PC-9 (cell line): ENCODE measurements around the gene LRMDA. TPM values are rescaled to one million over a fixed set of nuclear protein-coding genes. Genes with fewer than 3 reads are reported as not detected.

ENCODE experiments used
- BruUV-seq: library from RNA; stranded (reverse); fragments of 400-500 nt; replicated peaks from 2 replicates; lab custom pipeline; 2021; lab: Mats Ljungman, UMichigan
- CTCF ChIA-PET: fragments of 300-600 bp; sonication (Branson Sonifier 250); formaldehyde crosslinking; loops from one replicate; lab custom pipeline; 2022; ENCODE audit warnings: antibody characterized with exemption; lab: Charles Lee
- POLR2A ChIA-PET: fragments of 300-600 bp; sonication (Branson Sonifier 250); formaldehyde crosslinking; loops from one replicate; lab custom pipeline; 2022; ENCODE audit warnings: antibody characterized with exemption; ENCODE audit not compliant: unreplicated experiment; lab: Charles Lee
- DNase-seq, 2 experiments: peaks; one replicate each; pipeline versions ENCODE4 v3.0.0 to v3.0.0-alpha.2; 2015 to 2022; ENCODE audit warnings: mixed read lengths in 1 of 2
- H2AFZ ChIP-seq: fragments of 200-600 bp; sonication (generic); 2 replicates; pipeline ENCODE4 v1.8.1; 2017; ENCODE audit warnings: antibody characterized with exemption
- H3F3A ChIP-seq: fragments of 200-600 bp; sonication (generic); 2 replicates; pipeline ENCODE4 v1.8.1; 2017; ENCODE audit warnings: antibody characterized with exemption, mild to moderate bottlenecking, low read depth; ENCODE audit not compliant: insufficient read depth
- H3K27ac ChIP-seq: fragments of 200-600 bp; sonication (generic); 2 replicates; pipeline ENCODE4 v1.6.1; 2016; ENCODE audit warnings: mixed run types
- H3K27me3 ChIP-seq: fragments of 200-600 bp; sonication (generic); 2 replicates; pipeline ENCODE4 v1.6.1; 2016; ENCODE audit warnings: low read depth, mixed run types; ENCODE audit not compliant: insufficient read depth
- H3K36me3 ChIP-seq: fragments of 200-600 bp; sonication (generic); 2 replicates; pipeline ENCODE4 v1.6.1; 2016; ENCODE audit warnings: low read depth, mixed run types
- H3K4me1 ChIP-seq: fragments of 200-600 bp; sonication (generic); replicated peaks from 2 replicates; pipeline ENCODE4 v1.6.1; 2016; ENCODE audit warnings: mixed run types; ENCODE audit not compliant: insufficient read depth
- H3K4me2 ChIP-seq: fragments of 200-600 bp; sonication (generic); 2 replicates; pipeline ENCODE4 v1.6.1; 2017; ENCODE audit warnings: mixed run types
- H3K4me3 ChIP-seq: fragments of 200-600 bp; sonication (generic); 2 replicates; pipeline ENCODE4 v1.6.1; 2016; ENCODE audit warnings: mixed run types
- H3K79me2 ChIP-seq: fragments of 200-600 bp; sonication (generic); 2 replicates; pipeline ENCODE4 v1.6.1; 2017; ENCODE audit warnings: low read depth, mixed run types
- H3K9me2 ChIP-seq: fragments of 200-600 bp; sonication (generic); 2 replicates; pipeline ENCODE4 v1.8.1; 2017; ENCODE audit warnings: mild to moderate bottlenecking; ENCODE audit not compliant: insufficient read depth
- H3K9me3 ChIP-seq: fragments of 200-600 bp; sonication (generic); 2 replicates; pipeline ENCODE4 v1.8.1; 2016; ENCODE audit warnings: low read depth; ENCODE audit not compliant: insufficient read depth
- H4K20me1 ChIP-seq: fragments of 200-600 bp; sonication (generic); 2 replicates; pipeline ENCODE4 v1.8.1; 2017; ENCODE audit not compliant: insufficient read depth
- CTCF ChIP-seq: fragments of 200-600 bp; sonication (generic); conservative IDR thresholded peaks from 2 replicates; pipeline ENCODE4 v1.6.1; 2017; ENCODE audit warnings: mixed run types, antibody characterized with exemption, mild to moderate bottlenecking, moderate library complexity
- EZH2 ChIP-seq: fragments of 200-600 bp; sonication (generic); IDR thresholded peaks from 2 replicates; pipeline ENCODE4 v1.8.0; 2017; ENCODE audit warnings: antibody characterized with exemption, low read depth
- intact Hi-C: fragments of 100-400 bp; cut with micrococcal nuclease; formaldehyde crosslinking; loops from one replicate; pipeline ENCODE4 v1.10.0; 2022; ENCODE audit not compliant: unreplicated experiment
- total RNA-seq: library from RNA; stranded (reverse); gene quantifications from 2 replicates; pipeline ENCODE4 v1.2.3, GENCODE V29; 2021

The LRMDA gene
- total RNA-seq, 1 experiment from 2014 or later, result not detected

GRCh38 chr10:75681334-75681733 is 249.9 kb downstream of the LRMDA start:
- intact Hi-C loops, result no loop called here
- no TSS peak for BruUV-seq
- CTCF ChIA-PET, result no interaction called here

DNA sequence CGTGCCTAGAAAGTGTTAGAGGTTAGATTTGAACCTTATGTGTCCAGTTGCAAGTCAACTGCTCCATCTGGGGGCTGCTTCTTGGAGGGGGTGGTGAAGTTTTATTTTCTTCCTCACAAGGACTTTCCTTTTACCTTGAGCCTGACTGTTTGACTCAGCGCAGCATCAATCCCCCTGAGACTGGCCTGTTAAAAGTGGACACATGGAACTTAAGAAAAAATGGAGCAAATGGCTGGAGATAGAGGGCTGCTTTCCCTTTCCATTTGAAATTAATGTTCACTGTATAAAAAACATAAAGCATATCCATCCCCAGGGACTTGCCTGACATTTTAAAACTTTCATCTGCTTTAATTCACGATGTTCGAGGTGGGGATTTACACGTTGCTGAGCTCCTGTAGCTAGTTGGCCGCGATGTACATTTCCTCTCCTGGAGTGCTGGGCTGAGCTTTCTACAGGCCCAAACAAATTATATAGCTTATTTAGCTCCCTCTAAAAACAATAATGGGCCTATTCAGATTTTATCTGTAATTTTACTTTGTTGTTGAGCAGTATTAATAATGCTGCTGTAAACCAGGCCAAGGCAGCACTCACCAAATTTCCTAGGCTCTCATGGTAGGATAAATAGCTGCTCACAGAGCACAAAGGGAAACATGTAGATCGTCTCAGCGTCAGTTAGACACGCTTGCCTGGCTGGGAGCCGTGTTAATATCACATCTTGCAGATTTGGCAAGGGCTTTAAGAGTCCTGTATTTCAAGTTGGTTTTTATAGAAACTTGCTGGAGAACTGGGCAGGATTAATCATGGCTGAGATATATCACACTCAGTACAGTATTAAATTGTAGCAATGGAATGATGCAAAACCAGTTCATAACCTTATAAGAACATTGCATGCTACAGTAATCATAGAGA is 251.5 kb downstream of the LRMDA start:
- Histone ChIP-seq H3K9me2 (no peaks in the 10 kb centered on the region), H3F3A (no peaks in the 10 kb centered on the region), H3K4me3 (no peak overlapping the region), H3K27ac (no peak overlapping the region), H3K27me3 (no peaks in the 10 kb centered on the region), H3K36me3 (no peaks in the 10 kb centered on the region), H3K9me3 (no peaks in the 10 kb centered on the region), H2AFZ (no peak overlapping the region), H3K4me2 (no peak overlapping the region), H3K79me2 (no peaks in the 10 kb centered on the region), H3K4me1 (no peaks in the 10 kb centered on the region), H4K20me1 (no peaks in the 10 kb centered on the region)
- no peak for DNase-seq
- intact Hi-C loops, result no loop called here
- ChIA-PET POLR2A (no interaction called here), CTCF (no interaction called here)
- no TSS peak for BruUV-seq
- TF ChIP-seq EZH2 (no peak), CTCF (no peak)

More at GRCh38 chr10:75681334-75681733, 249.9 kb downstream of the LRMDA start:
- H3K27ac ChIP-seq, result no peak overlapping the region
- H3K36me3 ChIP-seq, result no peaks in the 10 kb centered on the region
- no peak overlapping the region for H3K4me3 ChIP-seq
- no peak for TF ChIP-seq EZH2
- TF ChIP-seq CTCF, result no peak
- H3K79me2 ChIP-seq, result no peaks in the 10 kb centered on the region
- POLR2A ChIA-PET, result no interaction called here
- no peaks in the 10 kb centered on the region for H3K27me3 ChIP-seq
- H2AFZ ChIP-seq, result no peak overlapping the region
- no peak for DNase-seq
- H3K4me1 ChIP-seq, result no peaks in the 10 kb centered on the region
- no peaks in the 10 kb centered on the region for H3F3A ChIP-seq
- H3K9me2 ChIP-seq, result no peaks in the 10 kb centered on the region
- no peak overlapping the region for H3K4me2 ChIP-seq
- H3K9me3 ChIP-seq, result no peaks in the 10 kb centered on the region
- no peaks in the 10 kb centered on the region for H4K20me1 ChIP-seq

- intact Hi-C loops, result no loop called here
- no peak overlapping the region for H3K4me2 ChIP-seq
- no peak overlapping the region for H3K27ac ChIP-seq
- BruUV-seq, result no TSS peak
- no peaks in the 10 kb centered on the region for H3F3A ChIP-seq
- no peak overlapping the region for H2AFZ ChIP-seq
- POLR2A ChIA-PET, result no interaction called here
- H3K36me3 ChIP-seq, result no peaks in the 10 kb centered on the region
- no peaks in the 10 kb centered on the region for H3K9me3 ChIP-seq
- DNase-seq, result no peak
- H3K9me2 ChIP-seq, result no peaks in the 10 kb centered on the region
- H3K4me1 ChIP-seq, result no peaks in the 10 kb centered on the region
- no peak for TF ChIP-seq EZH2
- no peak for TF ChIP-seq CTCF
- H4K20me1 ChIP-seq, result no peaks in the 10 kb centered on the region
- CTCF ChIA-PET, result no interaction called here
- no peak overlapping the region for H3K4me3 ChIP-seq
- H3K27me3 ChIP-seq, result no peaks in the 10 kb centered on the region
- H3K79me2 ChIP-seq, result no peaks in the 10 kb centered on the region
Observed at GRCh38 chr10:75685187-75685586, 253.8 kb downstream of the LRMDA start.
